Psoas muscle (tissue), 8 donors: ENCODE measurements around the gene CALHM2. TPM values are rescaled to one million over a fixed set of nuclear protein-coding genes. Genes with fewer than 3 reads are reported as not detected.

Experiments
- ATAC-seq, 4 donors: fragments of 200-7000 bp; cut with Tn5 transposase; one replicate each; pipeline ENCODE4 v1.9.1; 2020; ENCODE audit warnings: moderate library complexity in 3 of 4, mild to moderate bottlenecking in 2 of 4
- DNase-seq, 2 donors: peaks; one replicate each; pipeline ENCODE4 v3.0.0-alpha.2; 2020
- H3K27ac ChIP-seq: fragments of 200-600 bp; one replicate; pipeline ENCODE4 v1.8.0; 2022
- H3K27me3 ChIP-seq, 3 donors: fragments of 200-600 bp in 1 of 3; one replicate each; pipeline versions ENCODE4 v1.6.1 to v1.8.0; 2013 to 2022; ENCODE audit warnings: low read length in 2 of 3, mild to moderate bottlenecking in 2 of 3, moderate library complexity in 1 of 3; ENCODE audit not compliant: insufficient read depth in 3 of 3
- H3K36me3 ChIP-seq, 2 donors: fragments of 200-600 bp in 1 of 2; one replicate each; pipeline versions ENCODE4 v1.6.1 to v1.8.0; 2013 to 2022; ENCODE audit warnings: low read depth in 1 of 2, mild to moderate bottlenecking in 1 of 2, moderate library complexity in 1 of 2; ENCODE audit not compliant: insufficient read depth in 1 of 2
- H3K4me1 ChIP-seq: fragments of 200-600 bp; one replicate; pipeline ENCODE4 v1.8.0; 2022
- H3K4me3 ChIP-seq: fragments of 200-600 bp; one replicate; pipeline ENCODE4 v1.8.0; 2022; ENCODE audit warnings: mild to moderate bottlenecking
- H3K9me3 ChIP-seq: fragments of 200-600 bp; one replicate; pipeline ENCODE4 v1.8.0; 2022
- CTCF ChIP-seq: fragments of 200-600 bp; IDR thresholded peaks from one replicate; pipeline ENCODE4 v1.8.0; 2022; ENCODE audit warnings: antibody characterized with exemption
- WGBS, 3 donors: extraction: QIAGEN DNeasy Blood & Tissue Kit; methylation state at CpG; one replicate each; pipeline versions ENCODE4 v1.1.6 to v1.1.7; 2013; 5-methylcytosine and 5-hydroxymethylcytosine counted together
- intact Hi-C, 2 donors: fragments of 100-400 bp; cut with DNase I; formaldehyde crosslinking; loops; one replicate each; pipeline versions ENCODE4 v1.11.0 to v1.14.2; 2022
- long read RNA-seq, 2 donors: library from polyadenylated mRNA; unstranded; transcript quantifications; one replicate each; pipeline ENCODE4 v2.0.0, GENCODE V29; 2021
- polyA plus RNA-seq, 3 donors: library from polyadenylated mRNA; stranded (reverse); fragments of 200-250 nt; gene quantifications; one replicate each; pipeline ENCODE4 v1.2.3, GENCODE V29; 2013
- total RNA-seq, 4 donors: library from RNA; stranded (reverse); fragmentation: NEBNext Ultra II Directional in 2 of 4; extraction: Animal tissue kit (Norgen Biotek cat#: 25700) in 2 of 4; gene quantifications; one replicate each; pipeline versions ENCODE4 v1.2.1 to v1.2.4, GENCODE V29; 2021 to 2023
- donor health status: healthy with polysubstance abuse.
- donor health status: DM: no; HTN: no; CAD: no; lungs with moderate emphysema.
- donor health status: Bipolar disorder and iron deficiency.
- donor health status: healthy.
- donor health status: DM: yes; HTN: yes; CAD: no.
- donor health status: DM: no; HTN: no; CAD: no.
- donor health status: DM: no; HTN: no; CAD: no.
- donor health status: DM: yes; HTN: yes; CAD: no.

The CALHM2 gene
- total RNA-seq (1 to 10 TPM; 6.5 to 9.3 (median 7.3) TPM), polyA plus RNA-seq (1 to 10 TPM; 6.3 to 7.8 (median 7.5) TPM)
- long read RNA-seq, donor 1, partial matches to known transcripts: 2 of 7 reads
- long read RNA-seq, donor 1, other reads (novel, unspliced or antisense): 2 of 7 reads
- long read RNA-seq, donor 2, transcript CALHM2-202 (4 exons, 1,843 nt): major isoform, 7 of 17 reads
- long read RNA-seq, donor 2, partial matches to known transcripts: 4 of 17 reads
- long read RNA-seq, donor 2, other reads (novel, unspliced or antisense): 3 of 17 reads

GRCh38 chr10:103451831-103452505 lies at the start of gene CALHM2:
Gene CALHM2, minus strand, starts transcription at chr10:103452370. Its CDS starts 2,429 bp downstream, at chr10:103449941.
- DNase-seq (peak; percentile 73 to 82), ATAC-seq (peak; percentile 38 to 66 (median 46))
- Histone ChIP-seq H3K27ac (peak within 1 kb of the TSS; percentile 76), H3K9me3 (no peaks in the 10 kb centered on the region), H3K36me3 (peaks cover 6 to 28% of the 10 kb centered on the region in 2 donors), H3K27me3 (peaks cover 0 to 7% (median 0%) of the 10 kb centered on the region in 3 donors), H3K4me1 (peaks cover 14% of the 10 kb centered on the region), H3K4me3 (peak within 1 kb of the TSS; percentile 74)
- intact Hi-C loops: no loop called here
- no peak for TF ChIP-seq CTCF
- WGBS, 3 donors: 3 to 8% (median 4%) methylated on average over 22 to 32 of the region's 32 CpGs

- Histone ChIP-seq H3K27ac (no peak overlapping the region), H3K27me3 (peaks cover 0 to 1% (median 0%) of the 10 kb centered on the region in 3 donors), H3K9me3 (no peaks in the 10 kb centered on the region), H3K36me3 (no peaks in the 10 kb centered on the region), H3K4me1 (no peaks in the 10 kb centered on the region), H3K4me3 (no peak overlapping the region)
- intact Hi-C loops: no loop called here
- TF ChIP-seq CTCF: no peak
- 94 to 98% (median 94%) methylated on average over 3 of the region's 3 CpGs for WGBS, 3 donors
- no peak for ATAC-seq
- DNase-seq: no peak
Measured at GRCh38 chr10:103501186-103501585, 49.0 kb upstream of the CALHM2 start.

- Histone ChIP-seq H3K9me3 (no peaks in the 10 kb centered on the region), H3K4me3 (no peak overlapping the region), H3K27ac (no peak overlapping the region), H3K36me3 (no peaks in the 10 kb centered on the region), H3K4me1 (no peaks in the 10 kb centered on the region), H3K27me3 (peaks cover 0 to 7% (median 1%) of the 10 kb centered on the region in 3 donors)
- 83 to 89% (median 85%) methylated on average over 6 of the region's 6 CpGs for WGBS, 3 donors
- TF ChIP-seq CTCF: no peak
- intact Hi-C loops: no loop called here
- DNase-seq (no peak), ATAC-seq (no peak)
Measured at GRCh38 chr10:103500481-103500880, 48.3 kb upstream of the CALHM2 start.

GRCh38 chr10:103499881-103500280 lies 47.7 kb upstream of the CALHM2 start:
- Histone ChIP-seq H3K36me3 (no peaks in the 10 kb centered on the region), H3K4me3 (no peak overlapping the region), H3K4me1 (no peaks in the 10 kb centered on the region), H3K9me3 (no peaks in the 10 kb centered on the region), H3K27ac (no peak overlapping the region), H3K27me3 (peaks cover 0 to 13% (median 1%) of the 10 kb centered on the region in 3 donors)
- no peak for DNase-seq
- intact Hi-C loops: no loop called here
- no peak for ATAC-seq
- 70 to 78% (median 76%) methylated on average over 7 of the region's 7 CpGs for WGBS, 3 donors
- TF ChIP-seq CTCF: no peak
